HG02981 (cell line): ENCODE measurements around the gene S1PR2.
"Not testable (repeated sequence)": the region's sequence is repeated elsewhere in the genome, so short reads cannot be mapped to it uniquely, and the experiment has no call there.

Source experiments
- ATAC-seq: cut with Tn5 transposase; IDR thresholded peaks from one replicate; pipeline ENCODE4 v1.9.1; 2021; ENCODE audit warnings: mild to moderate bottlenecking, moderate library complexity; ENCODE audit not compliant: unreplicated experiment

Gene S1PR2

GRCh38 chr19:10224337-10224736 lies 6.8 kb downstream of the S1PR2 start:
- no peak for ATAC-seq

GRCh38 chr19:10223488-10224213 lies 7.5 kb downstream of the S1PR2 start:
- no peak for ATAC-seq

- ATAC-seq: no peak
Measured at GRCh38 chr19:10222201-10222890, 8.8 kb downstream of the S1PR2 start.

GRCh38 chr19:10220695-10221094 lies 10.4 kb downstream of the S1PR2 start:
- no peak for ATAC-seq

GRCh38 chr19:10219678-10220077 lies 11.5 kb downstream of the S1PR2 start:
- ATAC-seq: no peak

GRCh38 chr19:10217085-10217484 lies 14.0 kb downstream of the S1PR2 start:
- no peak for ATAC-seq

GRCh38 chr19:10214784-10215183 lies 16.3 kb downstream of the S1PR2 start:
- ATAC-seq: no peak

GRCh38 chr19:10211691-10212090 lies 19.4 kb downstream of the S1PR2 start:
- ATAC-seq: no peak

- ATAC-seq: no peak
Measured at GRCh38 chr19:10211061-10211460, 20.1 kb downstream of the S1PR2 start.

- ATAC-seq: no peak
Measured at GRCh38 chr19:10209315-10209714, 21.8 kb downstream of the S1PR2 start.

GRCh38 chr19:10207026-10207425 lies 24.1 kb downstream of the S1PR2 start:
- ATAC-seq: no peak

- ATAC-seq: no peak
Measured at GRCh38 chr19:10206226-10206885, 24.8 kb downstream of the S1PR2 start.

GRCh38 chr19:10205636-10206035 lies 25.5 kb downstream of the S1PR2 start:
- ATAC-seq: no peak

- ATAC-seq: no peak
Measured at GRCh38 chr19:10203686-10204085, 27.4 kb downstream of the S1PR2 start.

- ATAC-seq: no peak
Measured at GRCh38 chr19:10201176-10201575, 30.0 kb downstream of the S1PR2 start.

GRCh38 chr19:10200101-10200500 lies 31.0 kb downstream of the S1PR2 start:
- not testable (repeated sequence) for ATAC-seq

- ATAC-seq: not testable (repeated sequence)
Measured at GRCh38 chr19:10198889-10199644, 32.1 kb downstream of the S1PR2 start.

- no peak for ATAC-seq
Measured at GRCh38 chr19:10195199-10195519, 36.0 kb downstream of the S1PR2 start.

- peak; percentile 87 for ATAC-seq
Measured at GRCh38 chr19:10194500-10195198, 36.5 kb downstream of the S1PR2 start, which contains the start of gene DNMT1. TSS of gene DNMT1 (minus strand) at chr19:10194953. CDS start at chr19:10194899, 54 bp downstream.

GRCh38 chr19:10193790-10194499 lies 37.2 kb downstream of the S1PR2 start:
- peak; percentile 21 for ATAC-seq
